AG10803 (cell line): ENCODE measurements around the gene PDE3A.

ENCODE experiments used
- DNase-seq: peaks from one replicate; pipeline ENCODE4 v3.0.0; 2010; ENCODE audit warnings: low read depth
- H3K4me3 ChIP-seq: 2 replicates; pipeline ENCODE4 v1.5.1; 2011; ENCODE audit warnings: mild to moderate bottlenecking, low read length, control low read depth
- TF ChIP-seq, protein P1 (sequence below): conservative IDR thresholded peaks from 2 replicates; pipeline ENCODE4 v1.5.1; 2011; ENCODE audit warnings: mild to moderate bottlenecking, low read length, control low read depth, inconsistent platforms

Gene PDE3A

DNA sequence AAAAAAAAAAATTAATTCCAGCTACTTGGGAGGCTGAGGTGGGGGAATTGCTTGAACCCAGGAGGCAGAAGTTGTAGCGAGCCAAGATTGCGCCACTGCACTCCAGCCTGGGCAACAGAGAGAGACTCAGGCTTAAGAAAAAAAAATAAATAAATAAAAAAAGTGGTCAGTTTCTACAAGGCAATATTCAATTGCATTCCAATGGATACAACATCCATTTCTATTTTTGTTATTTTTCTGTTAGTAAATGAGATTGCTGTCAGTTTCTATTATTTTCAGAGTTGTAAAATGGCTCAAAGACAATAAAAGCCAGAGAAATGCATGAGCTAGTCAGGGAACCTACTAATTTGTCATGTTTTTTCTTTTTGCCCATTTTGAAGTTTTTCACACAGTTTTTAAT lies 119.2 kb downstream of the PDE3A start:
- no peak overlapping the region for H3K4me3 ChIP-seq
- TF ChIP-seq, protein P1, sequence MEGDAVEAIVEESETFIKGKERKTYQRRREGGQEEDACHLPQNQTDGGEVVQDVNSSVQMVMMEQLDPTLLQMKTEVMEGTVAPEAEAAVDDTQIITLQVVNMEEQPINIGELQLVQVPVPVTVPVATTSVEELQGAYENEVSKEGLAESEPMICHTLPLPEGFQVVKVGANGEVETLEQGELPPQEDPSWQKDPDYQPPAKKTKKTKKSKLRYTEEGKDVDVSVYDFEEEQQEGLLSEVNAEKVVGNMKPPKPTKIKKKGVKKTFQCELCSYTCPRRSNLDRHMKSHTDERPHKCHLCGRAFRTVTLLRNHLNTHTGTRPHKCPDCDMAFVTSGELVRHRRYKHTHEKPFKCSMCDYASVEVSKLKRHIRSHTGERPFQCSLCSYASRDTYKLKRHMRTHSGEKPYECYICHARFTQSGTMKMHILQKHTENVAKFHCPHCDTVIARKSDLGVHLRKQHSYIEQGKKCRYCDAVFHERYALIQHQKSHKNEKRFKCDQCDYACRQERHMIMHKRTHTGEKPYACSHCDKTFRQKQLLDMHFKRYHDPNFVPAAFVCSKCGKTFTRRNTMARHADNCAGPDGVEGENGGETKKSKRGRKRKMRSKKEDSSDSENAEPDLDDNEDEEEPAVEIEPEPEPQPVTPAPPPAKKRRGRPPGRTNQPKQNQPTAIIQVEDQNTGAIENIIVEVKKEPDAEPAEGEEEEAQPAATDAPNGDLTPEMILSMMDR = no peak
- peak; percentile 74 for DNase-seq

- peak; percentile 36 for DNase-seq
- H3K4me3 ChIP-seq = no peak overlapping the region
- TF ChIP-seq, protein P1 = no peak
Measured at GRCh38 chr12:20489645-20490044, 121.3 kb downstream of the PDE3A start.

DNA sequence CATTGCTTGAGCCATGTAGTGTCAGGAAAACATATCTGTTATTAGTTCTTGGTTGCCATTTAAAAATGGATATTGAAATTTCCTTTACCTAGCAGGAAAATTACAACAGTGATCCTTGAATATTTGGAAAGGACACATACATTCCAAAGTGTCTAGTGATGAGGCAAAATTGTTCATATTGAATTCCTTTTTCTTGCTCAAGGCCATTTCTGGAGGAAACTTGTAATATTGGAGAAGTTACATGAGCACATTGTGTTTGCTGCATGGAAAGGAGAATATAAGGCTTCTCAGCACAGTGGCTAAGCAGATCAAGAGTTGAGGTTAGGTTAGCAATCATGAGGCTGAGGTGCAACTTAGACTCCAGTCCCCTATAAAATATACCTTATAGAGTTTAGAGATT lies 121.9 kb downstream of the PDE3A start:
- H3K4me3 ChIP-seq = no peak overlapping the region
- TF ChIP-seq, protein P1 = no peak
- DNase-seq = peak; percentile 80

DNA sequence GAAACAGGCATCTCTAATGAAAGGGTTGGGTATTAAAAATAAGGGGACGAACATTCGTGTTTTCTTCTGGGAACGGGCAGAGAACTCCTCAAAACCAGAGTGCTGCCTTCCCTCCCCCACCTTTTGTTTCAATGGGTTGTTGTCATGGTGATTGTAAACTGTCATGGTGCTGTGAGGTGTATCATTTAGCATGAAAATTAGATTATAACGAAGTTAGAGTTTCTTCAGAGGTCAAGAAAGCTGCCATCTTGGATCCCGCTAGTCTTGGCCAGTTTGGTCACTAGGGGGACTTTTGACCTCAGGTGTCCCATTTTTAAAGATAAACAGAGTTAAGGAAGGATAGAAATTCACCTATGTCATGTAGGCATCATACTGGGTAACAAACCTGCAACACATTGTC lies 123.0 kb downstream of the PDE3A start:
- TF ChIP-seq, protein P1 = no peak
- H3K4me3 ChIP-seq = no peak overlapping the region
- DNase-seq = no peak

- DNase-seq = peak; percentile 39
- no peak overlapping the region for H3K4me3 ChIP-seq
- TF ChIP-seq, protein P1 = no peak
Measured at GRCh38 chr12:20492251-20492760, 124.0 kb downstream of the PDE3A start.

GRCh38 chr12:20493934-20494333 lies 125.6 kb downstream of the PDE3A start:
- TF ChIP-seq, protein P1 = no peak
- H3K4me3 ChIP-seq = no peak overlapping the region
- DNase-seq = no peak

- no peak for DNase-seq
- no peak overlapping the region for H3K4me3 ChIP-seq
- TF ChIP-seq, protein P1 = no peak
Measured at GRCh38 chr12:20494851-20495250, 126.5 kb downstream of the PDE3A start.
